Neural cell (in vitro differentiated cells): ENCODE measurements around the gene ADCY2. TPM values are rescaled to one million over a fixed set of nuclear protein-coding genes. Genes with fewer than 3 reads are reported as not detected.

Experiments
- H2AFZ ChIP-seq: fragments of 200-600, 300-800 bp; sonication (generic), shearing (Covaris generic); 2 replicates; pipeline ENCODE4 v1.6.0; 2014; ENCODE audit warnings: low read depth, mild to moderate bottlenecking, antibody characterized with exemption, low read length, moderate library complexity
- H3F3A ChIP-seq: fragments of 200-600 bp; shearing (Covaris generic); 2 replicates; pipeline ENCODE4 v1.6.1; 2016; ENCODE audit warnings: mild to moderate bottlenecking, moderate library complexity, mixed read lengths, antibody characterized with exemption, low read length; ENCODE audit not compliant: insufficient read depth, poor library complexity, severe bottlenecking
- H3K27ac ChIP-seq: fragments of 200-600, 300-800 bp; sonication (generic), shearing (Covaris generic); 2 replicates; pipeline ENCODE4 v1.5.1; 2014; ENCODE audit warnings: mild to moderate bottlenecking, low read length, moderate library complexity
- H3K27me3 ChIP-seq: fragments of 300-800, 200-600 bp; sonication (generic), shearing (Covaris generic); 2 replicates; pipeline ENCODE4 v1.6.0; 2014; ENCODE audit warnings: mild to moderate bottlenecking, low read depth, low read length, moderate library complexity; ENCODE audit not compliant: insufficient read depth
- H3K36me3 ChIP-seq: fragments of 300-800, 200-600 bp; sonication (generic), shearing (Covaris generic); 2 replicates; pipeline ENCODE4 v1.5.1; 2014; ENCODE audit warnings: mild to moderate bottlenecking, antibody characterized with exemption, low read length, moderate library complexity; ENCODE audit not compliant: insufficient read depth
- H3K4me2 ChIP-seq: fragments of 300-800, 200-600 bp; sonication (generic), shearing (Covaris generic); 2 replicates; pipeline ENCODE4 v1.6.0; 2014; ENCODE audit warnings: mild to moderate bottlenecking, low read length
- H3K4me3 ChIP-seq: fragments of 300-800, 200-600 bp; sonication (generic), shearing (Covaris generic); 2 replicates; pipeline ENCODE4 v1.5.1; 2014; ENCODE audit warnings: mild to moderate bottlenecking, low read length, moderate library complexity
- H3K79me2 ChIP-seq: fragments of 200-600 bp; shearing (Covaris generic); replicated peaks from 2 replicates; pipeline ENCODE4 v1.6.0; 2014; ENCODE audit warnings: mild to moderate bottlenecking, low read length, moderate library complexity; ENCODE audit not compliant: insufficient read depth
- H3K9ac ChIP-seq: fragments of 300-800, 200-600 bp; sonication (generic), shearing (Covaris generic); 2 replicates; pipeline ENCODE4 v1.6.1; 2016; ENCODE audit warnings: mild to moderate bottlenecking, low read length, mixed read lengths
- H3K9me2 ChIP-seq: fragments of 200-600 bp; shearing (Covaris generic); 2 replicates; pipeline ENCODE4 v1.6.1; 2016; ENCODE audit warnings: mild to moderate bottlenecking, low read length, mixed read lengths; ENCODE audit not compliant: insufficient read depth
- H3K9me3 ChIP-seq: fragments of 200-600, 300-800 bp; sonication (generic), shearing (Covaris generic); 2 replicates; pipeline ENCODE4 v1.6.1; 2016; ENCODE audit warnings: mild to moderate bottlenecking, mixed run types, low read length, moderate library complexity, mixed read lengths
- H4K20me1 ChIP-seq: fragments of 200-600 bp; shearing (Covaris generic); 2 replicates; pipeline ENCODE4 v1.6.1; 2016; ENCODE audit warnings: mild to moderate bottlenecking, mixed run types; ENCODE audit not compliant: insufficient read depth
- CTCF ChIP-seq: fragments of 450-650 bp; IDR thresholded peaks from 2 replicates; pipeline ENCODE4 v1.5.1; 2014; ENCODE audit warnings: antibody characterized with exemption, mild to moderate bottlenecking, moderate library complexity; ENCODE audit not compliant: poor library complexity, severe bottlenecking
- EP300 ChIP-seq: fragments of 450-650 bp; conservative IDR thresholded peaks from 2 replicates; pipeline ENCODE4 v1.6.1; 2014; ENCODE audit warnings: antibody characterized with exemption, mild to moderate bottlenecking, moderate library complexity; ENCODE audit not compliant: poor library complexity, severe bottlenecking
- EZH2 ChIP-seq: fragments of 200-600, 300-800 bp; shearing (Covaris generic), sonication (generic); IDR thresholded peaks from 2 replicates; pipeline ENCODE4 v1.6.1; 2014; ENCODE audit warnings: antibody characterized with exemption, low read length, borderline replicate concordance, mild to moderate bottlenecking; ENCODE audit not compliant: insufficient read depth, poor library complexity, severe bottlenecking
- MXI1 ChIP-seq: fragments of 450-650 bp; conservative IDR thresholded peaks from 2 replicates; pipeline ENCODE4 v1.6.1; 2014; ENCODE audit warnings: antibody characterized with exemption, mild to moderate bottlenecking; ENCODE audit not compliant: poor library complexity, severe bottlenecking
- POLR2AphosphoS5 ChIP-seq: IDR thresholded peaks from 2 replicates; pipeline ENCODE4 v1.6.1; 2012
- RAD21 ChIP-seq: fragments of 450-650 bp; conservative IDR thresholded peaks from 2 replicates; pipeline ENCODE4 v1.6.1; 2014; ENCODE audit warnings: antibody characterized with exemption, mild to moderate bottlenecking, moderate library complexity
- SMC3 ChIP-seq: fragments of 450-650 bp; conservative IDR thresholded peaks from 2 replicates; pipeline ENCODE4 v1.6.1; 2014; ENCODE audit warnings: antibody characterized with exemption, mild to moderate bottlenecking, moderate library complexity; ENCODE audit not compliant: poor library complexity
- TAF1 ChIP-seq: IDR thresholded peaks from 2 replicates; pipeline ENCODE4 v1.6.1; 2012; ENCODE audit warnings: low read depth
- polyA plus RNA-seq: library from polyadenylated mRNA; depleted of rRNA; stranded (reverse); fragments of >200 nt; gene quantifications from 2 replicates; pipeline ENCODE4 v1.2.3, GENCODE V29; 2014
- TF ChIP-seq, protein P1 (sequence below): IDR thresholded peaks from 2 replicates; pipeline ENCODE4 v1.6.1; 2012; ENCODE audit warnings: borderline replicate concordance

ADCY2 gene
- polyA plus RNA-seq, 1 donor from 2014 or later, result 1.9 TPM

- no peak overlapping the region for H3K4me2 ChIP-seq
- H3F3A ChIP-seq, result no peaks in the 10 kb centered on the region
- no peaks in the 10 kb centered on the region for H3K27me3 ChIP-seq
- H3K36me3 ChIP-seq, result no peaks in the 10 kb centered on the region
- no peaks in the 10 kb centered on the region for H3K79me2 ChIP-seq
- no peaks in the 10 kb centered on the region for H4K20me1 ChIP-seq
- TF ChIP-seq RAD21, result no peak
- TF ChIP-seq CTCF, result no peak
- TF ChIP-seq MXI1, result no peak
- TF ChIP-seq, protein P1, sequence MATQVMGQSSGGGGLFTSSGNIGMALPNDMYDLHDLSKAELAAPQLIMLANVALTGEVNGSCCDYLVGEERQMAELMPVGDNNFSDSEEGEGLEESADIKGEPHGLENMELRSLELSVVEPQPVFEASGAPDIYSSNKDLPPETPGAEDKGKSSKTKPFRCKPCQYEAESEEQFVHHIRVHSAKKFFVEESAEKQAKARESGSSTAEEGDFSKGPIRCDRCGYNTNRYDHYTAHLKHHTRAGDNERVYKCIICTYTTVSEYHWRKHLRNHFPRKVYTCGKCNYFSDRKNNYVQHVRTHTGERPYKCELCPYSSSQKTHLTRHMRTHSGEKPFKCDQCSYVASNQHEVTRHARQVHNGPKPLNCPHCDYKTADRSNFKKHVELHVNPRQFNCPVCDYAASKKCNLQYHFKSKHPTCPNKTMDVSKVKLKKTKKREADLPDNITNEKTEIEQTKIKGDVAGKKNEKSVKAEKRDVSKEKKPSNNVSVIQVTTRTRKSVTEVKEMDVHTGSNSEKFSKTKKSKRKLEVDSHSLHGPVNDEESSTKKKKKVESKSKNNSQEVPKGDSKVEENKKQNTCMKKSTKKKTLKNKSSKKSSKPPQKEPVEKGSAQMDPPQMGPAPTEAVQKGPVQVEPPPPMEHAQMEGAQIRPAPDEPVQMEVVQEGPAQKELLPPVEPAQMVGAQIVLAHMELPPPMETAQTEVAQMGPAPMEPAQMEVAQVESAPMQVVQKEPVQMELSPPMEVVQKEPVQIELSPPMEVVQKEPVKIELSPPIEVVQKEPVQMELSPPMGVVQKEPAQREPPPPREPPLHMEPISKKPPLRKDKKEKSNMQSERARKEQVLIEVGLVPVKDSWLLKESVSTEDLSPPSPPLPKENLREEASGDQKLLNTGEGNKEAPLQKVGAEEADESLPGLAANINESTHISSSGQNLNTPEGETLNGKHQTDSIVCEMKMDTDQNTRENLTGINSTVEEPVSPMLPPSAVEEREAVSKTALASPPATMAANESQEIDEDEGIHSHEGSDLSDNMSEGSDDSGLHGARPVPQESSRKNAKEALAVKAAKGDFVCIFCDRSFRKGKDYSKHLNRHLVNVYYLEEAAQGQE, result no peak
- TF ChIP-seq TAF1, result no peak
- no peak for TF ChIP-seq SMC3
- TF ChIP-seq EZH2, result no peak
- TF ChIP-seq EP300, result no peak
- no peak for TF ChIP-seq POLR2AphosphoS5
- H3K4me3 ChIP-seq, result no peak overlapping the region
- H3K9me3 ChIP-seq, result no peaks in the 10 kb centered on the region
- H3K27ac ChIP-seq, result no peak overlapping the region
- H3K9me2 ChIP-seq, result no peaks in the 10 kb centered on the region
- no peak overlapping the region for H2AFZ ChIP-seq
- H3K9ac ChIP-seq, result no peak overlapping the region
Observed at GRCh38 chr5:7663808-7664207, 267.9 kb downstream of the ADCY2 start.

- no peak overlapping the region for H3K4me2 ChIP-seq
Observed at GRCh38 chr5:7664208-7664607, 268.3 kb downstream of the ADCY2 start.

More at GRCh38 chr5:7664208-7664607, 268.3 kb downstream of the ADCY2 start:
- H3K27ac ChIP-seq, result no peak overlapping the region
- H3K79me2 ChIP-seq, result no peaks in the 10 kb centered on the region
- H3K4me3 ChIP-seq, result no peak overlapping the region
- no peaks in the 10 kb centered on the region for H3F3A ChIP-seq
- H3K9me2 ChIP-seq, result no peaks in the 10 kb centered on the region
- H3K9ac ChIP-seq, result no peak overlapping the region
- no peaks in the 10 kb centered on the region for H3K36me3 ChIP-seq
- H2AFZ ChIP-seq, result no peak overlapping the region
- H3K9me3 ChIP-seq, result no peaks in the 10 kb centered on the region
- H4K20me1 ChIP-seq, result no peaks in the 10 kb centered on the region
- H3K27me3 ChIP-seq, result no peaks in the 10 kb centered on the region
- TF ChIP-seq POLR2AphosphoS5, result no peak
- TF ChIP-seq CTCF, result no peak
- TF ChIP-seq EZH2, result no peak
- TF ChIP-seq TAF1, result no peak
- no peak for TF ChIP-seq RAD21
- TF ChIP-seq, protein P1, result no peak
- TF ChIP-seq EP300, result no peak
- TF ChIP-seq SMC3, result no peak
- TF ChIP-seq MXI1, result no peak
